Measurements from ENCODE around the gene RAI1.
A peak's percentile ranks its signal among the peaks of the same experiment; 100 is the strongest.

Gene RAI1

GRCh38 chr17:17768424-17769088 lies 87.3 kb downstream of the RAI1 start:
- DNase-seq = no peak

DNA sequence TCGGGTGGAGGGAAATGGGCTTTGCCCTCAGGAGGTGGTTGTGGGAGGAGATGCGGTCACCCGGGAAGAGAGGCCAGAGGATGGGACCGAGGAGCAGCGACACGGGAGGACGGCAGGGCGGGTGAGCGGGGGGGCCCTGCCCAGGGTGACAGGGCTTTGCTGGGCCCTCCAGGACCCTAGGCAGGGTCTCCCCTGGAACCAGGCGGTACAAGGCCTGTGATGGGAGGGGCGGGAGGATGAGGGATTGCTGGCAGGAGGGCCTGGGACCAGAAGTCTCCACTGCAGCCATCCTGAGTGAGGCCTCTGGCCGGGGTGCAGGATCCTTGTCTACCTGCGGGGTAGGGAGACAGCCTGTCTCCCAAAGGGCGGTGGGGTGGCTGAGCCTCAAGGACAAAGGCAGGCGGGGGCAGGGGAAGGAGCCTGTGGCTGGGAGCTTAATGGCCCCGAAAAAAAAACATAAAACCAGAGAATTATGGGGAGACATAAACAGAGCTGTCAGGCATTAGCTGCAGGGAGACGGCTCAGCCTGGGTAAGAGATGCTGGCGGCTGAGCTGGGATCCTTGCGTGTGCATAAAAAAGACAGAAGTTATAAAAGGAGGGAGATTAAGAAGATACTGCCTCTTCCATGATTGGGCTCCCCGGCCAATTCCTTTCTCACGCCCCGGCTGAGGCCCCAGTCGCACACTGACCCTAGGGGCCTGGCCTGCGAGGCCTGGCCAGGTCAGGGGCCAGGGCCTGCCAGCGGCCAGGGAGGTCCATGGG lies 88.8 kb downstream of the RAI1 start:
- no peak for DNase-seq

GRCh38 chr17:17770632-17771044 lies 89.4 kb downstream of the RAI1 start:
- DNase-seq = no peak

GRCh38 chr17:17771498-17772201 lies 90.4 kb downstream of the RAI1 start:
- no peak for DNase-seq

GRCh38 chr17:17772231-17772630 lies 91.0 kb downstream of the RAI1 start:
- DNase-seq = no peak

DNA sequence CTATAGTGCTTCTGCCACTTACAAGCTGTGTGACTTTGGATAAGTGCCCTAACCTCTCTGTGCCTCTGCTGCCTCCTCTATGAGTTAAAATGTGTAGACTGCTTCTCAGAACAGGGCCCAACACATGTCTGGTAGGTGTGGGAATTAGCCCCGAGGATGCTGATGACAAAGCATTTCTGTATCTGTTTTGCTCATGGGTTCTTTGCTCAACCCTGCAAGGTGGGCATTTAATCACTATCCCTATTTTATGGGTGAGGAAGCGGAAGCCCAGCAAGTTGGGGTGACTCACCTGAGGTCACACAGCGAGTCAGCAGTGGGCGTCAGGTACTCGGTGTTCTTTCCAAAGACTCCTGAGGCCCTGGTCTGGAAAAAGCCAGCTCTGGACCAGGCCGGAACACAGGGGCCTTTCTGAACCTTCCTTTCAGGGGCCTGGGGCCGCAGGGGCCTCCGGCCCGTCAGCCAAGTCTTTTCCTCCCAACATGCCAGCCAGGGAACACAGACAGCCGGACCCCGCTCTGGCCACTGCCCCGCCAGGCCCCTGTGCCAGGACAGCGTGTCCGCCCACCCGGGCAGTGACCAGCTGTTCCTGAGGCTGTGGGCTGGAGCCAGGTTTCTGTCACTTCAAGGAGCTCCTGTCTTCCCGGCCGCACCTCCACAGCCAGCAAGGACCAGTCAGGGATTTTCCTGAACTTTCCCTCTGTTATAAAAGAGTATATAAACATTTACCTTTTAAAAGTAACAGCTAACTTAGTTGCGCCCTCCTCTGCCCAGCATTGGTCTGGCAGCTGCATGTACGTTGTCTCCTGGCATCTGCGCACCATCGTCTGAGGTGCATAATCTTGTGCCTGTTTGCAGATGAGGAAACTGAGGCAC lies 93.0 kb downstream of the RAI1 start:
- DNase-seq = no peak

DNA sequence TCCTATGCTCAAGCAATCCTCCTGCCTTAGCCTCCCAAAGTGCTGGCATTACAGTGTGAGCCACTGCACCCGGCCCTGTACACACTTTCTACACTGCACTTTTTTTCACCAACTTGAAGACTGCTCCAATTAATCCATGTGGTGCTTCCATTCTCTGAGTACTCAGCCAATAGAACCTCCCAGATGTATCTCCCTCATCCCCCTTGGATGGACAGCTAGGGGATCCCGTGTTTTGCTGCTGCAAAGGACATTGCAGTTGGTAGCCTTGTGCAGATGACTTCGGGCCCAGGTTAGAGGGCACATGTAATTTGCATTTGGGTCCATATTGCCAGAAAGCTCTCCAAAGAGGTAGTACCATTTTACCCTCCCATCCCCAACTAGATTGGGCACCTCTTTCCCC lies 95.6 kb downstream of the RAI1 start:
- DNase-seq = no peak

DNA sequence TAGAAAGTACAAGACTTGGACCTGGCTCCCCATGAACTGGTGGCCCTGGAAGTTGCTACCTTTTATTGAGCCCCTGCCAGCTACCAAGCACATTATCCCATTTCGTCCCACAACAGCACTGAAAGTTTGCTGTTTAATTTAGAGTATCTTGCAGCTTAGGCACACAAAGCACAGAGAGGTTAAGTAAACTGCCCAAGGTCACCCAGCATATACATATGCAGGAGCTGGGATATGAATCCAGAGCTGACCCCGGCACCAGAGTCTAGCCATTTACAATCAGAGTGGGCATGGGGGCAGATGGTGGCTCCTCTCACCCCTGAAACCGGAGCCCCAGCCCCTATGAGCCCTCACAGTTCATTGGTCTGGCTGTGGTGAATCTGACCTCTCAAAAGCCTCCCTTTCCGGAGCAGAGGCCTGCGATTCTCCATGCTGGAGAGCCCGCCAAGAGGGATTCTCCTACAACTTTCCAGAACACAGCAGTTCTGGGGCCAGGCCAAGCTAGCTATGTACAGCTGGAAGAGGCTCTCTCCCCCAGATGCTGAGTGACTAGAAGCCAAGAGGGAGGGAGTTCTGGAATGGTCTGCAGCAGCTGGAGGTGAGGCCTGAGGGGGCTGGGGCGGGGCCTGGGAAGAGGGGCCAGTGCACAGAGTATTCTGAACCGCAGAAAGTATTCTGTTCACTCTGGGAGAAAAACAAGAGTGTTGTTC lies 97.2 kb downstream of the RAI1 start:
- DNase-seq = no peak

DNA sequence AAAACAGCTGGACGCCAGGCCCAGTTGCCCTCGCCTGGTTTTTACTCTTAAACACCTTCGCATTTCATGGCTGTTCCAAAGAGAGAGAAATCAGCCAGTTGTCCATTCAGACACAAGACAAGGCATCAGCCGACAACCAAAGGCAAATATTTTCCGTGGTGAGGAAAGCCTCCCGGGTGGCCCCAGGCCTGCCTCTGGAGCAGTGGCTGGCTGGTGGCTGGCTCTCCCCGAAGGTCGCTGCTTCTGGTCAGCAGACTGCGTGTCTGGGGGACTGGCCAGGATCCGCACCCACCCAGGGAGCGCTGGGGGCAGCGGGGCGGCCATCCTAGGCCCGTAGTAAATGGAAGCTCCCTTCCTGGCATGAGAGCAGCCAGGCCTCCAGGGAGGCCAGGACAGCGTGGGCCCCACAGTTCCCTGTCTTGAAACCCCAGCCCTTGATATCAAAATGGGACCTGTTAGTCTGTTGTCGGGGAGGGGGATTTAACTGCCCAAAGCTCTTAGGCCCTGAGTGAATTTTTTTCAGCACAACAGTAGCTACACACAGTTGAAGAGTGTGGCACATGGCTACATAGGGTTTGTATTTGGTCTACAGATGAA lies 97.9 kb downstream of the RAI1 start:
- no peak for DNase-seq

- no peak for DNase-seq
Observed at GRCh38 chr17:17780922-17781590, 99.8 kb downstream of the RAI1 start.

DNA sequence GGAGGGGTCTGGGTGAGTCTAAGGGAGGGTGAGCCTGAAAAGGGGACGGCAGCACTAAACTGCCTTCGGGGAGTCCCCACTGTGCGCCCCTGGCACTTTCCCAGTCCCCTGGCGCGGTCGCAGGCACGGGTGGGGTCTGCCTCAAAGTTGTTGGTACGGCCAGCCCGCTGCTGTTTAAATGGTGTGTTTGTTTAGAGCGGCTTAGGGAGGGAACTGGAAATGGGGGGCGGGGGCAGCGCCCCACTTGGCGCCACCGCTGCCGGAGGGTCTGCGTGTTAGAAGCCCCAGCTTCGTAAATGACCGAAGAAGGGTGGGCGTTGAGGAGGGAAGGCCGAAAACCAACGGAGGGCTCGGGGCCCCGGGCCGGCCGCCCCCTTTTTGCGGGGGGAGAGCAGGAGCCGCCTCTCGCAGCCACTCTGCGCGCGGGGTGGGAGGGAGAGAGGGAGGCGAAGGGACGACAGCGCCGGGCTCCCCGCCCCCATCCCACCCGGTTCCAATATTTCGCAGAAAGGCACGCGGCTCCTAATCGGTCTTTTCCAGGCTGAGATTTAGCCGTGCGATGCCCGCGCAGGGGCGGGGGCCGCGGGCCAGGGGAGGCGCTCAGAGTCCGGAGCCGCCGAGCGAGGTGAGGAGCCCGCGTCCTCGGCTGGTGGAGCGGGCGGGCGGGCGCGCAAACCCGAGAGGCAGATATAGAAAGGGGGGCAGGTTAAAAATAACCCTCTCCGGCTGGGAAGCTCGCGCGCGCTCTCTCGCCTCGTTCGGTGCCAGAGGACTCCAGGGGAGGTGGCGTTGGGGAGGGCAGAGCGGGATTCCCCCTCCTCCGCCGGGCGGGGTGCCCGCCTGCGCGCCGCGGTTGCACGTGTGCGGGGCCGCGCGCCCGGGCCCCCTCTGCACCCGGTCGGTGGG lies 100.6 kb downstream of the RAI1 start:
- peak; percentile 25 to 31 for DNase-seq

DNA sequence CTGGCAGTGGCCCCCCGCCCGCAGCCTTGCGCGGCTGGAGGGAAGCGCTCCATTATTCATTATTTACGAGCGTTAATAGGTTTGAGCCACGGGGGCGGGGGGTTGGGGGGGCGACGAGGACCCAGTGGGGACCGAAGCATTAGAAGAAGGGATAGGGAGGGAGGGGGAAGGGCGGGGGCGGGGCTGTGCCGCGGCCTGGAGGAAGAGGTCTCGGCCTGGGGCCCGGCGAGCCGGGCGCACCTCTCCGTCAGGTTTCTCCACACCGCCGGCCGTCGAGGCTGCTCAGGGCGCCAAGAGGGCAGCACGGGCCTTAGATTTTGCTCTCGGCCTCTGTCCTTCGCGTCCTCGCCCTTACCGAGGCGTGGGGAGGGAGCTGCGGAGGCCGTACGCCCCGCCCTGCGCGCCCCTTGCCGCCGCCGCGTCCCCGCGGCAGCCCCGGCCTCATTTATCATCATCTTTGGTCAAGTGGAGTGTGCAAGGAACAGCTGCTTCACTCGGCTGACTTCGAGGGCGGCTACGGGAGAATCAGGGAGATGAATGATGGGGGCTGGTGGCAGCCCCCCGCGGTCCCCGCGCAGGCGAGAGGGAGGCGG lies 101.4 kb downstream of the RAI1 start:
- no peak for DNase-seq

DNA sequence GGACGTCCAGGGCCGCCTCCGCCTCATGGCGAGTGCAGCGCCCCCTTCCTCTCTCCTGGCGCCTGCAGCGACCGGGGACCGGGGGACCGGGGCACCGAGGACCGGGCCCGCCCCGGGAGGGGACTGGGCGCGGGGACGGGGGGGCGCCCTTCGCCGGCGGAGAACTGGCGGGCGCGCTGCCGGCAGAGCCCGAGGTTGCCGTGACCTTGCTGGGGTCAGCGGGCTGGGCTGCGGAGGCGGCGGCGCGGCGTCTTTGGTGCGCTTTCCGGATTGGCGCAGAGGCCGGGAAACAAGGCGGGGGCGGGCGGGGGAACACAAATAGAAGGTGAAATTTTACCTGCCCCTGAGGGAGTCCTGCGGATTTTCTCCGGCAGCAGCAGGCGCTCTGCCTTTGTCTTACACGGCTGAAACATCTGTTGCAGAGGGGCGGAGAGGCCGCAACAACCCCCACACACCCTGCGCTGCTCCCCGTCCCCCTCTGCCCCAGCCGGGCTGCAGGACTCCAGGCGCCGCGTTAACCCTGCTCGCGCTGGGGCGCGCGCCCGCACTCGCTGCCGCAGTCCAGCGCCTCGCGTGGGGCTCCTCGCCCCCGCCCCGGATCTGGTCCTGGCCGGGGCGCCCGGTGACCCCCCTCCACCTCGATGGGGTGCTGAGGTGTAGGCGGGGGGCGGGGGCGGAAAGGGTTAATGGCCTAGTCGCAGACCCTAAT lies 102.0 kb downstream of the RAI1 start:
- DNase-seq = peak; percentile 49 to 51

DNA sequence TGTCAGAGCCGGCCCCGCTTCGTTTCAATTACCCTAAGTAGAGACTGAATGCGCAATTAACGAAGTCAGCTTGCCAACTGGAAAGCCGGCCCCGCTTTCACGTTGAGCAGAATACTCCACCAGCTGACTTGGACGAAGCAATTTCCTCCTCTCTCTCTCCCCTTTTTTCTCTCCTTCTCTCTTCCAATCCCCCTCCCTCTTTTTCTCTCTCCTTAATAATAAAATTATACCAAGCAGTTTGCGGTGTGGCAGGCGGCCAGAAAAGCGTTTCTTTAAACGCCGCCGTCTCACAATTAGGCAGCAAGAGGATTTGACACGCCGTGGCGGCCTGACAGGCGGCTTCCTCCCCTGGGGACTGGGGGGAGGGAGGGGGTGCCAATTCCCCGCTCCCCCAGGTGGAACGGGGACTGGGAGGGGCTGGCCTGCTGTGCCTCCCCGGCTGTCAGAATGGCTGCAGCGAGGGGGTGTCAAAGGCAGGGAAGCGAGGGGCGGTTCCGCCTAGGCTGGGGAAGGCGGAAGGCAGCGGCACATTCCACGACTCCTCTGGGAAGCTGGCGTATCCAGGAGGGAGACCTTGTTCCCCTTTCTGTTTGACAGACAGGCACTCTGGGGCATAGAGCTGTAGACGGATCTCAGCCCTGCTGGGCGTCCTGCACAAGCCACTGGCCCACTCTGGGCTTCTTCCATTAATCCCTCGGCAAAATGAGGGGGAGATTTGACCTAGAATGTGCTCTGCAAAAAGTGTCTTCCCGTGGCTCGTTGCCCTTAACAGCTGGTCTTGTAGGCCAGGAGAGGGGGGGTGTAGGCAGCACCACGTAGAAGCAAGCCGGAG lies 102.8 kb downstream of the RAI1 start:
- DNase-seq = peak in 1 of 2 experiments; percentile 6

DNA sequence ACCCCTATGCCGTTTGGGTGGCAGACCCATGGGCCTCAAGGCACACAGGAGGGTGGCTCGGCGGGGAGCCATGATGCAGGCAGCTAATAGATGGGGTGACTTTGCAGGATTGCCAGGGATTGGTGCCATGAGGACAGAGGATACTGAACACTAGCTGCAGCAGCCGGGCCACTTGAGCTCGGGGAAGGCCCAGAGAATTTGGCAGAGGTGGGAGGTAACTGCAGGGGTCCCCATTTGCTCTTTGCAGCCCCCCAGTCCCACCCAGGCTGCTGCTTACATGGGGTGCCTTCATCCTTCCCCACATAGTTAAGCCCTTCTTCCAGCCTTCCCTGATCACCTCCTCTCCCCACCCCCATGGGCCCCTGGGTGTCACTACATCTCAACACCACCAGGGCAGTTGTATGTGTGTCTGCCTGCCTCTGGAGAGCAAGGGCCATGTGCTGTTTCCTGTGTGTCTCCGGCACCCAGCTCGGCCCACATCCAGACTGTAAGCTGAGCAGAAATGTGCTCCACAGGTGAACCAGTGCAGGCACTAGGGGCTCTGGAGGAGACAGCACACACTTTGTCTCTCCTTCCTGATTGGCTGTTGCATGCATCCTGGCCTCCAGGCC lies 103.5 kb downstream of the RAI1 start:
- no peak for DNase-seq

- no peak for DNase-seq
Observed at GRCh38 chr17:17785407-17785806, 104.1 kb downstream of the RAI1 start.

DNA sequence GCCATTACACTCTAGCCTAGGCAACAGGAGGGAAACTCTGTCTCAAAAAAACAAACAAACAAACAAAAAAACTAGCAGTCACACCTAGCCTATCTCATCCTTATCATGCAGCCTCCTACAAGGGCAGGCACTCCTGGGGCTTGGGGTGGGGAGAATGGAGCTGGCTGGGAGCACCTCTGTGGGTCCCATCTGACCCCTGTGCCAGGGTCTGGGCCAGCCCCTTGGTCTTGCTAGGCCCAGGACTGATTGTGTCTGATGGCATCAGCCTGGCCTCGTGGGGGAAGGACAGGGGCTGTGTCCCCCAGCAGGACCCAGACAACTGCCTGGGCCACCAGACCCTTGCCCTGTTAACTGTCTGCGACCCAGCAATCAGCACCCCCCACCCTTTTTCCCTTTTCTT lies 105.7 kb downstream of the RAI1 start:
- no peak for DNase-seq

DNA sequence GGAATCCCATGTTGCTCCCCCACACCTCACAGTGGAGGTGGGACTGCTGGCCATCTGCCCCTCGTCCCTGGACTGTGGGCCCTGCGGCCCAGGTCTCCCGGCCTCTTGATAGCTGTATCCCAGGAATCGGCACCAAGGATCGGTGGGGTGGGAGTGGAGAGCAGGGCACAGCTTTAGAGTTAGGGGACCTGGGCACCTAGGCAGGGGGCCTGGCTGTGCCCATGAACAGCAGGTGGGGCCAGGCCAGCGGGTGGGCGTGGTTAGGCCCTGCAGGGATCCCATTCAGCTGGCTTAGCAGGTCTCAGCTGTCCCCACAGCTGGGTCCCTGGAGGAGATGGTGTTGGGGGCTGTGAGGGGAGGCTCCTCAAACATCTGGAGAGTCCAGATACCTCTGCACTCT lies 106.3 kb downstream of the RAI1 start:
- no peak for DNase-seq

Measured in activated CD4-positive, alpha-beta T cell treated with anti-CD3 and anti-CD28 coated beads, Interleukin-2, amount 50 U/mL, for 4 hours (primary cell).